A549 (cell line): ENCODE data around the gene KCNMA1. TPM values are rescaled to one million over a fixed set of nuclear protein-coding genes. Genes with fewer than 3 reads are reported as not detected.

Source experiments
- ATAC-seq, 2 experiments: fragments of 200-7000 bp in 1 of 2; fragments of >200 bp in 1 of 2; cut with Nextera tagmentation in 1 of 2; cut with Tn5 transposase in 1 of 2; 3 replicates each; pipeline versions ENCODE4 v1.8.0 to v1.9.1; 2018 to 2020; ENCODE audit warnings: mild to moderate bottlenecking in 1 of 2, moderate library complexity in 1 of 2
- CTCF ChIA-PET: fragments of 300-600 bp; sonication (Branson Sonifier 250); formaldehyde crosslinking; extraction: SDS; loops from one replicate; lab custom pipeline; 2021; ENCODE audit warnings: antibody characterized with exemption, inconsistent platforms; lab: Yijun Ruan, JAX
- POLR2A ChIA-PET: fragments of 350-600 bp; formaldehyde crosslinking; extraction: SDS; loops from one replicate; lab custom pipeline; 2021; ENCODE audit warnings: antibody characterized with exemption, inconsistent platforms; lab: Yijun Ruan, JAX
- DNase-seq, 2 experiments: peaks; one replicate each; pipeline versions ENCODE4 v3.0.0 to v3.0.0-alpha.2; 2011 to 2016; ENCODE audit warnings: low read depth in 1 of 2, low spot score in 1 of 2
- FAIRE-seq: peaks from 2 replicates; lab custom pipeline; 2011; peaks lifted over from hg19 to GRCh38; lab: Jason Lieb, UNC
- H3K27ac ChIP-seq, 2 experiments: fragments of >200 bp; sonication (Bioruptor Twin); formaldehyde crosslinking; 3 replicates each; pipeline ENCODE4 v1.5.1; 2016 to 2017
- H3K4me1 ChIP-seq: fragments of >200 bp; sonication (Bioruptor Twin); formaldehyde crosslinking; 3 replicates; pipeline ENCODE4 v1.6.1; 2016
- H3K4me2 ChIP-seq: fragments of >200 bp; sonication (Bioruptor Twin); formaldehyde crosslinking; 3 replicates; pipeline ENCODE4 v1.6.1; 2016
- H3K4me3 ChIP-seq: fragments of >200 bp; sonication (Bioruptor Twin); formaldehyde crosslinking; 3 replicates; pipeline ENCODE4 v1.5.1; 2016
- H3K9me3 ChIP-seq: fragments of >200 bp; sonication (Bioruptor Twin); formaldehyde crosslinking; 3 replicates; pipeline ENCODE4 v1.6.1; 2016
- ATOH8 ChIP-seq: fragments of 250-450 bp; sonication (Bioruptor Pico); IDR thresholded peaks from 2 replicates; pipeline ENCODE4 v1.5.0; 2020; ENCODE audit warnings: low read depth, mild to moderate bottlenecking, moderate library complexity
- BHLHE40 ChIP-seq: IDR thresholded peaks from 2 replicates; pipeline ENCODE4 v1.6.1; 2012; ENCODE audit warnings: low read depth, low read length, inconsistent platforms
- CBX2 ChIP-seq: fragments of 200-600 bp; sonication (generic); IDR thresholded peaks from 2 replicates; pipeline ENCODE4 v1.6.1; 2016; ENCODE audit warnings: low read depth, mild to moderate bottlenecking, borderline replicate concordance
- CEBPB ChIP-seq, 2 experiments: fragments of >200 bp in 1 of 2; sonication (Bioruptor Twin) in 1 of 2; formaldehyde crosslinking in 1 of 2; IDR thresholded peaks; 2 replicates each; pipeline ENCODE4 v1.6.1; 2012 to 2016
- CTCF ChIP-seq: fragments of >200 bp; sonication (Bioruptor Twin); formaldehyde crosslinking; IDR thresholded peaks from 3 replicates; pipeline ENCODE4 v1.5.1; 2016
- E2F6 ChIP-seq: IDR thresholded peaks from 2 replicates; pipeline ENCODE4 v1.6.1; 2012; ENCODE audit warnings: low read depth, borderline replicate concordance
- EHMT2 ChIP-seq: fragments of 200-600 bp; sonication (generic); IDR thresholded peaks from 2 replicates; pipeline ENCODE4 v1.6.1; 2016; ENCODE audit warnings: antibody characterized with exemption, low read depth, mild to moderate bottlenecking, moderate library complexity
- ELK1 ChIP-seq: fragments of 150-350 bp; IDR thresholded peaks from 2 replicates; pipeline ENCODE4 v1.6.1; 2014; ENCODE audit warnings: low read depth, mild to moderate bottlenecking, low read length
- FOXS1 ChIP-seq: fragments of 250-450 bp; sonication (Bioruptor Pico); IDR thresholded peaks from 2 replicates; pipeline ENCODE4 v1.5.0; 2020; ENCODE audit warnings: mild to moderate bottlenecking, moderate library complexity
- GATA3 ChIP-seq: IDR thresholded peaks from 2 replicates; pipeline ENCODE4 v1.6.1; 2012; ENCODE audit warnings: borderline replicate concordance
- HES2 ChIP-seq: fragments of >200 bp; sonication (Bioruptor Twin); formaldehyde crosslinking; IDR thresholded peaks from 2 replicates; pipeline ENCODE4 v1.6.1; 2016
- HOXB13 ChIP-seq: fragments of 250-450 bp; sonication (Bioruptor Pico); IDR thresholded peaks from 2 replicates; pipeline ENCODE4 v1.5.0; 2020; ENCODE audit warnings: low read depth, mild to moderate bottlenecking, moderate library complexity
- HOXB5 ChIP-seq: fragments of 250-450 bp; sonication (Bioruptor Pico); IDR thresholded peaks from 2 replicates; pipeline ENCODE4 v1.5.0; 2020; ENCODE audit warnings: mild to moderate bottlenecking, moderate library complexity
- JUN ChIP-seq, 2 experiments: fragments of >200 bp; sonication (Bioruptor Twin); formaldehyde crosslinking; IDR thresholded peaks; 2 replicates in 1 of 2; 3 replicates in 1 of 2; pipeline ENCODE4 v1.6.1; 2016 to 2017
- MAFK ChIP-seq: fragments of 450-650 bp; IDR thresholded peaks from 2 replicates; pipeline ENCODE4 v1.6.1; 2014; ENCODE audit not compliant: partially characterized antibody
- POLR2A ChIP-seq: IDR thresholded peaks from 2 replicates; pipeline ENCODE4 v1.6.1; 2012; ENCODE audit warnings: mild to moderate bottlenecking, low read length
- RARB ChIP-seq: fragments of 250-450 bp; sonication (Bioruptor Pico); IDR thresholded peaks from 2 replicates; pipeline ENCODE4 v1.8.0; 2021; ENCODE audit warnings: mild to moderate bottlenecking, moderate library complexity
- RCOR1 ChIP-seq: fragments of 150-350 bp; IDR thresholded peaks from 2 replicates; pipeline ENCODE4 v1.6.1; 2014; ENCODE audit warnings: antibody characterized with exemption, low read length, low read depth
- REST ChIP-seq: fragments of 200-600 bp; sonication (generic); IDR thresholded peaks from 2 replicates; pipeline ENCODE4 v1.6.1; 2016; ENCODE audit warnings: antibody characterized with exemption, mild to moderate bottlenecking, moderate library complexity
- RFX5 ChIP-seq: fragments of 450-650 bp; IDR thresholded peaks from 2 replicates; pipeline ENCODE4 v1.7.1; 2014; ENCODE audit warnings: antibody characterized with exemption, mild to moderate bottlenecking, moderate library complexity
- SMC3 ChIP-seq: fragments of >200 bp; sonication (Bioruptor Twin); formaldehyde crosslinking; IDR thresholded peaks from 3 replicates; pipeline ENCODE4 v1.6.1; 2018; ENCODE audit warnings: inconsistent platforms
- SREBF2 ChIP-seq: fragments of 450-650 bp; IDR thresholded peaks from 2 replicates; pipeline ENCODE4 v1.6.1; 2014; ENCODE audit warnings: mild to moderate bottlenecking, moderate library complexity
- TFCP2L1 ChIP-seq: fragments of 250-450 bp; sonication (Bioruptor Pico); IDR thresholded peaks from 2 replicates; pipeline ENCODE4 v1.5.0; 2021; ENCODE audit warnings: mild to moderate bottlenecking
- ZFP36 ChIP-seq: fragments of 450-650 bp; IDR thresholded peaks from 2 replicates; pipeline ENCODE4 v1.6.1; 2014; ENCODE audit warnings: borderline replicate concordance; ENCODE audit not compliant: partially characterized antibody
- WGBS: methylation state at CpG from one replicate; pipeline ENCODE4 v1.1.6; 2017; ENCODE audit errors: missing lambda C conversion rate; 5-methylcytosine and 5-hydroxymethylcytosine counted together
- polyA plus RNA-seq, 4 experiments: library from polyadenylated mRNA; depleted of rRNA in 3 of 4; stranded (reverse); fragments of >200 nt; fragmentation: RNase III in 1 of 4; extraction: RNeasy Plus Mini Kit Qiagen cat#74134 plus additional on column Dnase treatment in 1 of 4; gene quantifications; 2 replicates in 3 of 4; 3 replicates in 1 of 4; pipeline ENCODE4 v1.2.3, GENCODE V29; 2011 to 2017

Gene KCNMA1
- polyA plus RNA-seq, 2 of the 4 experiments (the other 2 are of a cell fraction), result 14.9 to 30.6 TPM

DNA sequence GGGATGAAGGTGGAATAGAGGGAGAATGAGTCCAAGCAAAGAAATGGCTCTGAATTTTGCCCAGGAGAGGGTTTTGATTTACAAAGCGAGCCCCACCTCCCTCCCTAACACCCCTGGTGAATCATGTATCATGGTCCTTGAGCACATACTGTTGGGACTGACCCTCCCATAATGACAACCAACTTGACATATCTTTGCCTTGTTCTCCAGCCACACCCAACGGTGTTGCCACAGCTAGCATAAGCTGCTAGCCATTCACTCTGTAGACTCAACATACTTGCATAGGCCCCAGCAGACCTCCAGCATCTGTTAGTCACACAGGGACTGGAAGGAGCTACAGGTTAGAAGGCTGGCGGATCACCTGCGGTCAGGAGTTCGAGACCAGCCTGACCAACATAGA, 538.5 kb downstream of the KCNMA1 start:
- Histone ChIP-seq H3K27ac (no peak overlapping the region), H3K4me3 (no peak overlapping the region), H3K9me3 (no peaks in the 10 kb centered on the region), H3K4me2 (no peak overlapping the region), H3K4me1 (no peaks in the 10 kb centered on the region)
- no peak for DNase-seq
- ATAC-seq, result no peak
- 65% methylated on average over 5 of the region's 5 CpGs for WGBS
- CTCF ChIA-PET, result interaction anchor here (0.9 to 1.8 kb wide), 3 partner anchors 11 to 106 kb away, joined by 3 to 10 read pairs (median 3); no protein-coding TSS in a partner anchor
- FAIRE-seq, result no peak
- POLR2A ChIA-PET, result no interaction called here
- TF ChIP-seq HOXB13 (CRISPR knock-in tag) (no peak), ATOH8 (CRISPR knock-in tag) (no peak), FOXS1 (CRISPR knock-in tag) (no peak), RARB (CRISPR knock-in tag) (no peak), HOXB5 (CRISPR knock-in tag) (no peak), TFCP2L1 (CRISPR knock-in tag) (no peak)

DNA sequence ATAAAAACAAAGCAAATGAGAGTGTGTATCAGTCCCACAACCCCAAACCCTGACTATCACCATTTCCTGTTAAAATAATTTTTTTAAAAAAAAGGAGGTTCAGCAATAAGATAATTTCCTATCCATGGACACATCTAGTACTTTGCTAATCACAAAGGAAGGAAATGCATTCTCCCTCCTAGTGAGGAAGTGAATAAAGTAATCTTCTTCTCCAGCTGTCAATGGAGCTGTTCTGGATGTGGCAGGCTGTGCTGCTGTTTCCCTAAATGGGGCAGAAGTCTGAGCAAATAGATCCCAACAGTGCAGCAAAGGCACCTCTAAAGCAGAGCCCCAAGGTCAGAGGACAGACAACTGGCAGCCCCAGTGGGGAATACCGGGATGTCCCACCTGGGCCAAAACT, 540.0 kb downstream of the KCNMA1 start:
- no peak for FAIRE-seq
- CTCF ChIA-PET, result no interaction called here
- POLR2A ChIA-PET, result no interaction called here
- DNase-seq, result no peak
- 43% methylated on average over 1 of the region's 1 CpG for WGBS
- TF ChIP-seq SREBF2 (no peak), GATA3 (no peak), BHLHE40 (no peak), MAFK (no peak), REST (no peak), CEBPB (IDR thresholded peaks at IDR 0.05) (no peak), EHMT2 (no peak), HOXB13 (CRISPR knock-in tag) (no peak), ZFP36 (no peak), JUN (IDR thresholded peaks at IDR 0.05) (no peak), RCOR1 (no peak), RFX5 (no peak), HES2 (no peak), SMC3 (no peak), E2F6 (no peak), ELK1 (no peak), CBX2 (no peak), POLR2A (no peak), CTCF (no peak)
- no peak overlapping the region for H3K4me3 ChIP-seq
- H3K9me3 ChIP-seq, result no peaks in the 10 kb centered on the region
- no peaks in the 10 kb centered on the region for H3K4me1 ChIP-seq
- no peak overlapping the region for H3K4me2 ChIP-seq
- H3K27ac ChIP-seq, result no peak overlapping the region
- ATAC-seq, result no peak
